Ovary (tissue), 9 donors: ENCODE data around the gene PPL. TPM values are rescaled to one million over a fixed set of nuclear protein-coding genes. Genes with fewer than 3 reads are reported as not detected.

ENCODE experiments used
- DNase-seq, 5 donors: peaks; one replicate each; pipeline ENCODE4 v3.0.0-alpha.2; 2019 to 2020
- H3K27ac ChIP-seq, 2 donors: fragments of 200-600 bp; one replicate each; pipeline versions ENCODE4 v1.5.1 to v1.8.0; 2019 to 2022
- H3K27me3 ChIP-seq: fragments of 200-600 bp; one replicate; pipeline ENCODE4 v1.8.0; 2022
- H3K36me3 ChIP-seq: fragments of 200-600 bp; sonication (generic); one replicate; pipeline ENCODE4 v1.5.1; 2019
- H3K4me1 ChIP-seq: one replicate; pipeline ENCODE4 v1.8.1; 2013; ENCODE audit warnings: mild to moderate bottlenecking, moderate library complexity; ENCODE audit not compliant: insufficient read depth
- H3K4me3 ChIP-seq: fragments of 200-600 bp; sonication (generic); one replicate; pipeline ENCODE4 v1.5.1; 2017
- H3K9me3 ChIP-seq, 2 donors: fragments of 200-600 bp in 1 of 2; sonication (generic) in 1 of 2; one replicate each; pipeline versions ENCODE4 v1.5.1 to v1.8.1; 2013 to 2019; ENCODE audit warnings: mild to moderate bottlenecking in 1 of 2, moderate library complexity in 1 of 2
- CTCF ChIP-seq, 3 donors: fragments of 450-650 bp in 2 of 3; fragments of 200-600 bp in 1 of 3; IDR thresholded peaks; one replicate each; pipeline versions ENCODE4 v1.5.1 to v1.8.0; 2016 to 2022; ENCODE audit warnings: antibody characterized with exemption in 3 of 3, mild to moderate bottlenecking in 1 of 3
- EP300 ChIP-seq: sonication (generic); formaldehyde crosslinking; IDR thresholded peaks from one replicate; pipeline ENCODE4 v1.6.1; 2017; ENCODE audit warnings: antibody characterized with exemption
- POLR2A ChIP-seq: fragments of 450-650 bp; IDR thresholded peaks from one replicate; pipeline ENCODE4 v1.6.1; 2017; ENCODE audit warnings: antibody characterized with exemption, mild to moderate bottlenecking, moderate library complexity
- WGBS, 3 donors: extraction: QIAGEN DNeasy Blood & Tissue Kit in 1 of 3; methylation state at CpG; one replicate each; pipeline versions ENCODE4 v1.1.5 to v1.1.7; 2013 to 2017; 5-methylcytosine and 5-hydroxymethylcytosine counted together
- intact Hi-C, 4 donors: fragments of 100-400 bp; cut with DNase I; formaldehyde crosslinking; loops; one replicate each; pipeline versions ENCODE4 v1.11.0 to v1.15.1; 2022 to 2023
- polyA plus RNA-seq, 2 donors: library from polyadenylated mRNA; stranded (reverse); fragments of 200-250 nt in 1 of 2; fragments of 350-450 nt in 1 of 2; fragmentation: Illumina TruSeq in 1 of 2; extraction: RNeasy Lipid Tissue Mini Kit (QIAGEN cat#74804) in 1 of 2; gene quantifications; one replicate each; pipeline ENCODE4 v1.2.3, GENCODE V29; 2013 to 2014
- total RNA-seq, 7 donors: library from RNA; depleted of rRNA in 2 of 7; stranded (reverse); fragments of >200 nt in 2 of 7; fragmentation: NEBNext Ultra II Directional in 3 of 7; extraction: Animal tissue kit (Norgen Biotek cat#: 25700) in 3 of 7; gene quantifications; one replicate each; pipeline versions ENCODE4 v1.1.0 to v1.2.4, GENCODE V29; 2016 to 2023
- donor health status: DM: no; HTN: no; CAD: no; lungs with moderate emphysema.
- donor health status: DM: no; HTN: no; CAD: no.
- donor health status: Bipolar disorder and iron deficiency.
- donor health status: DM: yes; HTN: yes; CAD: no.
- donor health status: DM: no; HTN: no; CAD: no.
- donor health status: DM: yes; HTN: yes; CAD: no.

PPL gene
- total and polyA plus RNA-seq, 9 donors = 4.2 to 37.8 (median 9.1) TPM

GRCh38 chr16:4870138-4870671, 66.7 kb downstream of the PPL start:
- WGBS, 3 donors = 92 to 93% (median 93%) methylated on average over 21 of the region's 21 CpGs
- intact Hi-C loops = no loop called here
- Histone ChIP-seq H3K27me3 (no peaks in the 10 kb centered on the region), H3K36me3 (no peaks in the 10 kb centered on the region), H3K9me3 (no peaks in the 10 kb centered on the region), H3K27ac (no peak overlapping the region), H3K4me1 (no peaks in the 10 kb centered on the region), H3K4me3 (no peak overlapping the region)
- no peak for DNase-seq
- TF ChIP-seq EP300 (no peak), POLR2A (no peak), CTCF (IDR thresholded peaks at IDR 0.05) (no peak)

DNA sequence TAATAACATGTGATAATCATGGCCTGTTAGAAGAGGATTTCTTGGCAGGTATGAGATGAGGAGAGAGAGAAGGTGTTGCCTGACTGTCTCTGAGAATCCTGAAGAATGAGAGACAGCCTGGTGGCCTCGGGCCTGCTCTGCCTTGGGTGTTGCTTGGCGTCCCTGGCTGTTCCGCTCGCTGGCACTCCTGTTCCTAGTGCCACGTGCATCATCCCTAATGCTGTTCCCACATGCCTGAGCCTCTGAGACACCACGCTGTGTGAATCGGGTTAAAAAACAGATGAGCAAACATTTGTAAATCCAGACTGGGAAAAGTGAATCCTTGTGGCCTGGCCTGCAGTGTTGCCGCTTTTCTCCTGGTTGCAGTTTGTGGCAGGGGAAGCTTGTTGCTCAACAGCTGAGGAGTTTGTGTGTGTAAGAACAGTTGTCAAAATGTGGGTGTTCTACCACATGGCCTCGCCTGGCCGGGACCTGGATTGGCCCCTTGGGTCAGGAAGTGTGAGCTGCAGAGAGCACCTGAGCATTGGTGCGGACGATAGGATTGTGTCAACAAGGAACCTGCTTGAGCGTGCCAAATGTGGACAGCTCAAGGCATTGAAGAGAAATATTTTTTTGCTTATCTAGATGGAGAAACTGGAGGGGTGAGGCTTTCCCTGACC, 67.7 kb downstream of the PPL start:
- Histone ChIP-seq H3K27ac (no peak overlapping the region), H3K27me3 (no peaks in the 10 kb centered on the region), H3K9me3 (no peaks in the 10 kb centered on the region), H3K4me3 (no peak overlapping the region), H3K4me1 (no peaks in the 10 kb centered on the region), H3K36me3 (no peaks in the 10 kb centered on the region)
- intact Hi-C loops = no loop called here
- WGBS, 3 donors = 83 to 87% (median 86%) methylated on average over 13 of the region's 13 CpGs
- no peak for DNase-seq
- no peak for TF ChIP-seq EP300
- no peak for TF ChIP-seq CTCF (IDR thresholded peaks at IDR 0.05)
- no peak for TF ChIP-seq POLR2A

GRCh38 chr16:4868535-4868934, 68.4 kb downstream of the PPL start:
- no peaks in the 10 kb centered on the region for H3K9me3 ChIP-seq
- intact Hi-C loops = no loop called here
- no peaks in the 10 kb centered on the region for H3K4me1 ChIP-seq
- H3K4me3 ChIP-seq = no peak overlapping the region
- H3K27me3 ChIP-seq = no peaks in the 10 kb centered on the region
- H3K27ac ChIP-seq = no peak overlapping the region
- H3K36me3 ChIP-seq = no peaks in the 10 kb centered on the region
- 91 to 95% (median 91%) methylated on average over 7 of the region's 7 CpGs for WGBS, 3 donors
- no peak for TF ChIP-seq EP300
- TF ChIP-seq POLR2A = no peak
- no peak for TF ChIP-seq CTCF (IDR thresholded peaks at IDR 0.05)
- DNase-seq = no peak

DNA sequence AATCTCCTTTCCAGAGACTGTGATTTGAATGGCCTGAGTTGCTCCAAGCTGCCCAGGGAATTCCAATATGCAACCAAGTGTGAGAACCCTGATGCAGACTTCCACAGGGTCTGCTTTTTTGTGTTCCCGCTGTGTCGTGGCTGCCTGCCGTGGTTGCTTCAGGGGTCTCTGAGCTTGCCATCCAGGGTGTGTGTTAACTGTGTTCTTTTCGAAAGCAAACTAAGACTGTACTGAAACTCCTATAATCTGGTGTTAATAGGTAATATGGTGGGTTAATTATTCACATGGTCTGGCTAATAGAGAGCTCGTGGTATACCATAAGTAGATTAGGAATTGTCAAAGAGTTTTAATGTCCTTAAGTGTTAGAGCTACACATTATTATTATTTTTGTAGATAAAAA, 68.9 kb downstream of the PPL start:
- Histone ChIP-seq H3K27ac (no peak overlapping the region), H3K9me3 (no peaks in the 10 kb centered on the region), H3K27me3 (no peaks in the 10 kb centered on the region), H3K4me3 (no peak overlapping the region), H3K4me1 (no peaks in the 10 kb centered on the region), H3K36me3 (no peaks in the 10 kb centered on the region)
- DNase-seq = no peak
- intact Hi-C loops = no loop called here
- TF ChIP-seq EP300 (no peak), POLR2A (no peak), CTCF (IDR thresholded peaks at IDR 0.05) (no peak)
- WGBS, 3 donors = 93 to 96% (median 93%) methylated on average over 5 of the region's 5 CpGs
